PFSK-1 (cell line): Measurements from ENCODE around the gene MAST4.

Experiments used
- FOXP2 ChIP-seq: optimal IDR thresholded peaks from 2 replicates; pipeline ENCODE3; 2011; ENCODE audit warnings: borderline replicate concordance, control low read depth, inconsistent platforms; ENCODE audit not compliant: insufficient read depth; ENCODE audit errors: extremely low read length, extremely low read depth
- POLR2AphosphoS5 ChIP-seq: IDR thresholded peaks from 2 replicates; pipeline ENCODE4 v1.6.1; 2012; ENCODE audit warnings: low read depth, mild to moderate bottlenecking, control low read depth, low read length, moderate library complexity
- REST ChIP-seq, 2 experiments: IDR thresholded peaks; 2 replicates each; pipeline versions ENCODE4 v1.6.1 to v1.8.0; 2011 to 2012; ENCODE audit warnings: low read depth in 2 of 2, low read length in 2 of 2, control low read depth in 1 of 2, inconsistent platforms in 1 of 2, mild to moderate bottlenecking in 1 of 2, moderate library complexity in 1 of 2; ENCODE audit not compliant: insufficient read depth in 1 of 2
- SIN3A ChIP-seq: IDR thresholded peaks from 2 replicates; pipeline ENCODE4 v1.6.1; 2012; ENCODE audit warnings: mild to moderate bottlenecking, low read length, moderate library complexity, borderline replicate concordance; ENCODE audit not compliant: insufficient read depth
- TAF1 ChIP-seq: IDR thresholded peaks from 2 replicates; pipeline ENCODE4 v1.6.1; 2012; ENCODE audit warnings: low read length, control low read depth, borderline replicate concordance; ENCODE audit not compliant: insufficient read depth

Gene MAST4

GRCh38 chr5:66655395-66656324 lies 59.5 kb downstream of the MAST4 start:
- TF ChIP-seq REST (IDR thresholded peaks at IDR 0.05; ENCODE audit: insufficient read depth in 1 of 2, low read depth in 2 of 2, low read length in 2 of 2) (no peak), TAF1 (no peak), SIN3A (no peak), POLR2AphosphoS5 (no peak), FOXP2 (no peak)

- TF ChIP-seq FOXP2 (no peak), SIN3A (no peak), TAF1 (no peak)
These were observed 62.3 kb downstream of the MAST4 start for GRCh38 chr5:66658516-66658915.

GRCh38 chr5:66659780-66660179 lies 63.6 kb downstream of the MAST4 start:
- no peak for TF ChIP-seq TAF1
- no peak for TF ChIP-seq POLR2AphosphoS5
- TF ChIP-seq SIN3A = no peak
- no peak for TF ChIP-seq REST (IDR thresholded peaks at IDR 0.05; ENCODE audit: insufficient read depth in 1 of 2, low read depth in 2 of 2, low read length in 2 of 2)
- TF ChIP-seq FOXP2 = no peak

- no peak for TF ChIP-seq TAF1
- no peak for TF ChIP-seq REST (IDR thresholded peaks at IDR 0.05; ENCODE audit: insufficient read depth in 1 of 2, low read depth in 2 of 2, low read length in 2 of 2)
- no peak for TF ChIP-seq POLR2AphosphoS5
- no peak for TF ChIP-seq FOXP2
- TF ChIP-seq SIN3A = no peak
These were observed 64.2 kb downstream of the MAST4 start for GRCh38 chr5:66660396-66660795.

- TF ChIP-seq FOXP2 = no peak
- no peak for TF ChIP-seq TAF1
- TF ChIP-seq REST (IDR thresholded peaks at IDR 0.05; ENCODE audit: insufficient read depth in 1 of 2, low read depth in 2 of 2, low read length in 2 of 2) = no peak
- no peak for TF ChIP-seq SIN3A
- no peak for TF ChIP-seq POLR2AphosphoS5
These were observed 65.0 kb downstream of the MAST4 start for GRCh38 chr5:66661149-66661548.
